A549 (cell line): Measurements from ENCODE around the gene PDIA6.

ENCODE experiments used
- CHD2 ChIP-seq: fragments of 150-350 bp; IDR thresholded peaks from 2 replicates; pipeline ENCODE4 v1.6.1; 2014; ENCODE audit warnings: low read length; ENCODE audit not compliant: partially characterized antibody
- CHD4 ChIP-seq: fragments of 200-600 bp; sonication (generic); IDR thresholded peaks from 2 replicates; pipeline ENCODE4 v1.6.1; 2016; ENCODE audit warnings: antibody characterized with exemption, mild to moderate bottlenecking, borderline replicate concordance
- CTCF ChIP-seq: fragments of >200 bp; sonication (Bioruptor Twin); formaldehyde crosslinking; IDR thresholded peaks from 3 replicates; pipeline ENCODE4 v1.5.1; 2016
- EHMT2 ChIP-seq: fragments of 200-600 bp; sonication (generic); IDR thresholded peaks from 2 replicates; pipeline ENCODE4 v1.6.1; 2016; ENCODE audit warnings: antibody characterized with exemption, low read depth, mild to moderate bottlenecking, moderate library complexity
- EP300 ChIP-seq, 2 experiments: fragments of >200 bp; sonication (Bioruptor Twin); formaldehyde crosslinking; IDR thresholded peaks; 2 replicates in 1 of 2; 3 replicates in 1 of 2; pipeline ENCODE4 v1.6.1; 2016 to 2017
- FOXS1 ChIP-seq: fragments of 250-450 bp; sonication (Bioruptor Pico); IDR thresholded peaks from 2 replicates; pipeline ENCODE4 v1.5.0; 2020; ENCODE audit warnings: mild to moderate bottlenecking, moderate library complexity
- HDAC2 ChIP-seq: fragments of 200-600 bp; sonication (generic); IDR thresholded peaks from 2 replicates; pipeline ENCODE4 v1.6.1; 2016
- HMGXB4 ChIP-seq: fragments of 250-450 bp; sonication (Bioruptor Pico); IDR thresholded peaks from 2 replicates; pipeline ENCODE4 v1.5.0; 2021; ENCODE audit warnings: mild to moderate bottlenecking, moderate library complexity, borderline replicate concordance
- MAX ChIP-seq: IDR thresholded peaks from 2 replicates; pipeline ENCODE4 v1.6.1; 2012
- POLR2A ChIP-seq: IDR thresholded peaks from 2 replicates; pipeline ENCODE4 v1.6.1; 2012; ENCODE audit warnings: mild to moderate bottlenecking, low read length
- RNF2 ChIP-seq: fragments of 200-600 bp; sonication (generic); IDR thresholded peaks from 2 replicates; pipeline ENCODE4 v1.6.1; 2016; ENCODE audit warnings: low read depth, mild to moderate bottlenecking, antibody characterized with exemption, moderate library complexity, borderline replicate concordance
- SMC3 ChIP-seq: fragments of >200 bp; sonication (Bioruptor Twin); formaldehyde crosslinking; IDR thresholded peaks from 3 replicates; pipeline ENCODE4 v1.6.1; 2018; ENCODE audit warnings: inconsistent platforms

GRCh38 chr2:10775021-10775780, 37.4 kb downstream of the PDIA6 start:
- TF ChIP-seq EP300 (IDR thresholded peaks at IDR 0.05) (no peak), HDAC2 (no peak), EHMT2 (no peak), MAX (no peak), CTCF (no peak), SMC3 (no peak), FOXS1 (no peak), POLR2A (no peak), CHD4 (no peak), CHD2 (no peak), HMGXB4 (CRISPR knock-in tag) (no peak), RNF2 (no peak)
